Posterior vena cava (tissue), 2 donors: ENCODE results near the gene SPRY2. TPM values are rescaled to one million over a fixed set of nuclear protein-coding genes. Genes with fewer than 3 reads are reported as not detected.
"Not testable (repeated sequence)": the region's sequence is repeated elsewhere in the genome, so short reads cannot be mapped to it uniquely, and the experiment has no call there.

Experiments used
- DNase-seq: peaks from one replicate; pipeline ENCODE4 v3.0.0-alpha.2; 2020; ENCODE audit warnings: low spot score
- intact Hi-C, 2 donors: fragments of 100-400 bp; cut with DNase I; formaldehyde crosslinking; loops; one replicate each; pipeline versions ENCODE4 v1.14.1 to v1.14.2; 2022 to 2023
- total RNA-seq, 2 donors: library from RNA; stranded (reverse); fragmentation: NEBNext Ultra II Directional; extraction: Animal tissue kit (Norgen Biotek cat#: 25700); gene quantifications; one replicate each; pipeline ENCODE4 v1.2.1, GENCODE V29; 2021
- donor health status: DM: yes; HTN: yes; CAD: no.
- donor health status: DM: yes; HTN: yes; CAD: no.

Gene SPRY2
- total RNA-seq, 2 donors from 2014 or later = 24.7 to 48.8 TPM

DNA sequence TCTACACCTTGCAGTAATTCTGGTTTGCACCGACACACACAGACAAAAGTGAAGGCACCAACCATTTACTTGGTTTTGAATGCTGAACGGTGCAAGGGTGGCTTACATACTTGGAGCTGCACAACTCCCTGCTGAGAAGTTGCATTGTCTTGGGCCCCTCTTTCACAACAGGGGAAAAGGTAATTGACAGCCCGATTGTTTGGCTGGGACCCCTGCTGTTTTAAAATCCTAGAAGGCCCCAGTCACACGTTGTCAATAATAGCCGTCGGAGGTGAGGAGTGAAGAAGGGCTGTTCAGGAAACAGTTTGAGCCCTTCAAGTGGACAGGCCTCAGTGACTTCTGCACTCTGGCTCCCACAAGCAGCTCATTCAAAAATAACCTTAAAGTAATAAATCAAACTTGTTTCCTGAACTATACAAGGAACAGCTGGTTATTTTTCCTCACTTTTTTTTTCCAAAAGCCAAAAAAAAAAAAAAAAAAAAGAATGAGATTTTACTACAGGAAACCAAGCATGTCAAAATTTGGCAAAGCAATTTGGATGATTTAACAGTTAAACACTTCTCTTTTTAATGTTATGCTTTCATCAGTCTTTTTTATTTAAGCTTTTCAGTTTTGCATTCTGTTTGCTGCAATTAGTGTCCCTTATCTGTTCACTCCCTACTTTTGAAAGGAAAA lies 19.0 kb upstream of the SPRY2 start:
- intact Hi-C loops = no loop called here

DNA sequence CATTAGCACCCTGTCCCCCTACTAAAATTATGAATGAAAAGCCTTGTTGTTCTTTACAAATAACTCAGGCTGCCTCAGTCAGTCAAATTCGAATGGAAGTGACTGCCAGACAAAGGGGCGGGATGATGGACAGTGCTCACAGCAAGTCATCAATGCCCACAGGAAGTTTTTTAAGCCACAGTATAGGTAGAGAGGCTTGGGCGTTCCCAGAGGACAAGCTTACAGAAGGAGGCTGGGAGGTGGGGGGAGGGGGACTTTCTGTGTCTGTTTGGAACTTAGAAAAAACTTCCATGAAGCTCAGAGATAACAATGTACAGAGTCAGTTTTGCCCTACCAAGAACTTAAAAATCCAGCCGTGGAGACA lies 18.5 kb upstream of the SPRY2 start:
- no peak for DNase-seq
- intact Hi-C loops = no loop called here

More for the DNA sequence above, 19.0 kb upstream of the SPRY2 start:
- DNase-seq = no peak

DNA sequence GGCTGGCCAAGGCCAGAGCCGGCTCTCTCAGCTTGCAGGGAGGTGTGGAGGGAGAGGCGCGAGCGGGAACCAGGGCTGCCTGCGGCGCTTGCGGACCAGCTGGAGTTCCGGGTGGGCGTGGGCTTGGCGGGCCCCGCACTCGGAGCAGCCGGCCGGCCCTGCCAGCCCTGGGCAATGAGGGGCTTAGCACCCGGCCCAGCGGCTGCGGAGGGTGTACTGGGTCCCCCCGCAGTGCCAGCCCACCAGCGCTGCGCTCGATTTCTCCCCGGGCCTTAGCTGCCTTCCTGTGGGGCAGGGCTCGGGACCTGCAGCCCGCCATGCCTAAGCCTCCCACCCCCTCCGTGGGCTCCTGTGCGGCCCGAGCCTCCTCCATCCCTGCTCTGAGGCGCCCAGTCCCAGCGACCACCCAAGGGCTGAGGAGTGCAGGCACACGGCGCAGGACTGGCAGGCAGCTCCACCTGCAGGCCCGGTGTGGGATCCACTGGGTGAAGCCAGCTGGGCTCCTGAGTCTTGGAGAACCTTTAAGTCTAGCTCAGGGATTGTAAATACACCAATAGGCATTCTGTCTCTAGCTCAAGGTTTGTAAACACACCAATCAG lies 14.7 kb upstream of the SPRY2 start:
- intact Hi-C loops, DNase-seq: not testable (repeated sequence)

DNA sequence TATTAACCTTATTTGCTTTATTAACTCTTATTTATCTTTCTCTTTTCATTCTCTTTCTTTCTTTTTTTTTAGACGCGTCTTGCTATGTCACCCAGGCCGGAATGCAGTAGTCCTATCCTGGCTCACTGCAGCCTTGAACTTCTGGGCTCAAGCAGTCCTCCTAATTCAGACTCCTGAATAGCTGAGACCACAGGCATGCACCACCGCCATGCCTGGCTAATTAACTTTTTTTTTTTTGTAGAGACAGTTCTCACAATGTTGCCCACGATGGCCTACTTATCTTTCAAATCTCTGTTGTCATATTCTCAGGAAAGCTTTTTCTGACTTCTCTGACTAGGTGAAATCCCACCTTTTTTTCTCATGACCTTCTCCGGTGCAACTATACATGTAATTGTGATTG lies 7.8 kb upstream of the SPRY2 start:
- intact Hi-C loops = no loop called here
- DNase-seq = no peak

DNA sequence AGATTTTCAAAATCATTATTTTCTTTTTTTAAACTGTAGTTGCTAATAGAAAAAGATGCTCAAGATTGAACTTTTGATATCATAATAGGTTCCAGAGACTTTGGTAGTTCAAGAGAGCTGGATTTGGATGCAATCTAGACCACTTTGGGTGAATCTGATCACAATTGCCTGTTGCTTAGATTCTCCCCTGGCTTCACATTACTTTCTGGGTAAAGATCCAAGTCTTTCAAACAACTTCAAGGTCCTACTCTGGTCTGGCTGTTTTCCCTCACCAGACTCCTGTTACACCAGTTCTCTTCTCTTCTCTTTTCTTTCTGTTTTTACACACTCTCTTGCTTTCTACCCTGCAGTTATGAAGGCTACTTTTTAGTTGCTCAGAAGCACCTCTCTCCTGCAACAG lies 7.4 kb upstream of the SPRY2 start:
- intact Hi-C loops = no loop called here

DNA sequence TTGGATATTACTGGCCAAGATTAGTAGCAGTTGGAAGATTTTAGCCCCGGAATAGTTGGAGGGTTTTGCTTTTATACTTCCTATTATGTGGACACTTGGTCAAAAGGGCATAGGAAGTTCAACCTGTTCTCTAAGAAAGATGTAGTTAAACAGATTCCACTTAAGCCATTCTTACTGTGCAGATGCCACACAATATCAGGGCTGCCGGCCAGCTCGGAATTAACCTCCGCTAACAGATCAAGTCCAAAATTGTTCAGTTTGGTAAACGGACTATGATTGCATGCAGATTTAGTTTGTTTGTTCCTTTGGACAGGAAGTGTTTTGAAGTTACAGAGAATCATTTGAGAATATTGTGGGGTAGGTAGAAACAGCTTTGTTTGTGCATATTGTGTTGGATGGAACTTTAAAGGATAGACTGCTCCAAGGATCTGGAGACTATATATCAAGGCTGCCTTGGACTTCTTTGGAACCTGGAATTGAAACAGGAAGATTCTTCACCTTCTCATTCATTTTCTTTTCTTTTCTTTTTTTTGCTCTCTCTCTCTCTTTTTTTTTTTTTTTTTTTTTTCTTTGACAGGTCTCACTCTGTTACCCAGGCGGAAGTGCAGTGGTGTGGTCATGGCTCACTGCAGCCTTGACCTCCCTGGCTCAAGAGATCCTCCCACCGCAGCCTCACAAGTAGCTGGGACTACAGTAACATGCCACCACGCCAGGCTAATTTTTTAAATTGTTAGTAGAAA lies 5.0 kb upstream of the SPRY2 start:
- intact Hi-C loops = no loop called here
- DNase-seq = no peak

More for the DNA sequence above, 7.4 kb upstream of the SPRY2 start:
- DNase-seq = no peak

DNA sequence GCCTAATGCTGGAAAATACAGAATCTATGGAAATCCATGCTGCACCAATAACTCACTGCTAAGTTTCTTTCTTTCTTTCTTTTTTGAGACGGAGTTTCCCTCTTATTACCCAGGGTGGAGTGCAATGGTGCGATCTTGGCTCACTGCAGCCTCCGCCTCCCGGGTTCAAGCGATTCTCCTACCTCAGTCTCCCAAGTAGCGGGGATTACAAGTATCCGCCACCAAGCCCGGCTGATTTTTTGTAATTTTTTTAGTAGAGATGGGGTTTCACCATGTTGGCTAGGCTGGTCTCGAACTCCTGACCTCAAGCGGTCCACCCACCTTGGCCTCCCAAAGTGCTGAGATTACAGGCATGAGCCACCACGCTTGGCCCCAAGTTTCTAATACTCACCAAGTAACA lies 3.1 kb upstream of the SPRY2 start:
- DNase-seq, intact Hi-C loops: not testable (repeated sequence)

DNA sequence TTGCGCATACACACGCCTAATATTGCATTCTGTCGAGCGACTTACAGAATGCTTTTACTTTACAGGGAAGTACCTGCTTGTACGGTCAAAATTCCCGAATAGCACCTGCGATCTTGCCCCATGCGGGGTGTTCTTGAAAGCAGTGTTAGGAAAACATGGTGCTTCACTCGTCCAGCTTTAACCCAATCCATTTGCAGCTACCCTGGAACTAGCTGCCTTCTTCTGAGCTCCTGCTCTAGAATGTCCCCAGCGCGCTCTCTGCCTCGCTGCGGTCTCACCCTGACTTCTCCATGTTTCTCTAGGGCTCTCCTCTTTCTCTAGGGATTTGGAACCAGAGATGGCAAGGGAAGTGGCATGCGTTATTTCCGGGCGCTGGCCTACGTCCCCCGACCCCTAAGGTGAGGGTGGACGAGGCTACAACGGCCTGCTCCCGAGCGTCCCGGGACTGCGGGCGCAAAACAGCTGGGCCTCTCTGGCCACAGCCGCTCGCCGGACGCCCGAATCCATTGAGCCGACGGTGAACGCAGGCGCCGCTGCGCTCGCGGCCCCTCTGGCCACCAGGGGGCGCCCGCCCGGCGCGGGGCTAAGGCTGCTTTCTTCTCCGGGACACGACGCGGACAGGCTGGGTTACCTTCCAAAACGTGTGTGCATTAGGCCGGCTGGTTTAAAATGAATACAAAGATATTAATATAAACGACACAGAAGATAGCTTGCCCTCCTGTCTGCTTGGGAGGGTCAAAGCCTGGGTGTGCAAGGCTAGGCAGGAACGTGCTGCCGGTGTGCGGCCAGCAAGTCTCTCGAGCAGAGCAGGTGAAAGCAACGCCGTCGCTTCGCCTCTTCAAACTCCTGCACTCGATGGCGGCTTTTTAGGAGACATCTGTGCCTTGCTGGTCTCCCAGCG lies 1.8 kb upstream of the SPRY2 start:
- intact Hi-C loops = no loop called here
- peak; percentile 95 for DNase-seq

DNA sequence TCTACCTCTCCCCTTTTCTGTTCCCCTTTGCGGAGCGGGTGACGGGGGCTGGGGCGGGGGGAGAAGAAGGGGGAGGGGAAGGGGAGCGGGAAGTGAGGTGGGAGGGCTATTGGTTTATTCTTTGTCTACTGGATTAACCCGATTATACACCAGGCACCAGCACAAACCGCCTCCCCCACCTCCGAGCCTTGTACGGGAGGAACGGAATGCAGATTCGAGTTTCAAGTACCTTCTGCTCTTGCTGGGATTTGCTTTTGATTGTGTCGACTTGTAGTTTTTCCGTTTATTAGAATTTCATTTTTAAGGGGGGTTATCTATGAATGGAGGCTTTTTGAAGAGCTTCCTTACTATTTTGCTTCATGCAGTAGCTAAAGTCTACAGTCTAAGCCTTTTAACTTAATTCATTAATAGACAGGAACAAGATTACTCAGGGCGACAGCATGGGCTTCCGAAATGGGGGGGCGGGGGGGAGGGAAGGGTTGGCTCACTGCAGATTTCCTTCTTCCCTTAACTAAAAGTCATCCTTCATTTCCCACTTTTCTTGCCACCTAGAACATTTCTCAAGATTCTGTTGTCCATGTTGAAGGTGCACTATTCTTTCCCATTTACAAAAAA lies 937 bp upstream of the SPRY2 start:
- no peak for DNase-seq

DNA sequence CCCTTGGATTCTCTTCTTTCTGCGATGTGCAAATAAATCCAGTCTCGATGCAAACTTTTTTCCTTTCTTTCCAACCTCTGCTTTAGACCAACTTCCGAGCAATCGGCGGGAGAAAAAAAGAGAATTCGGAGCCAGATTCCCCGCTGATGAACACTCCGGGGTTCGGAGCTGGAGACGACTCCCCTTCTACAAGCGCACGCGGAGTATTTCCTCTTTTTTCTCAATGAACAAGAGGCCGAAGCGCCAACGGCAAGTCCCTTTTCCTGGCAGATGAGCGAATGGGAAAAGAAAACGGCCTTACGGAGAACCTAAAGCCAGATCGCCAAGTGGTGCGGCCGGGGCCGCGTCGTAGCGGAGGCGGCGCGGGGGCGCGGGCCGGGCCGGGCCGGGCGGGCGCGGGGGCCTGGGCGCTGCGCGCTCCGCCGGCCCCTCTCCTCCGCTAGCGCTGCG lies 250 bp downstream of the SPRY2 start:
- peak; percentile 85 for DNase-seq
- intact Hi-C loops = no loop called here

More for the DNA sequence above, 937 bp upstream of the SPRY2 start:
- intact Hi-C loops = no loop called here

DNA sequence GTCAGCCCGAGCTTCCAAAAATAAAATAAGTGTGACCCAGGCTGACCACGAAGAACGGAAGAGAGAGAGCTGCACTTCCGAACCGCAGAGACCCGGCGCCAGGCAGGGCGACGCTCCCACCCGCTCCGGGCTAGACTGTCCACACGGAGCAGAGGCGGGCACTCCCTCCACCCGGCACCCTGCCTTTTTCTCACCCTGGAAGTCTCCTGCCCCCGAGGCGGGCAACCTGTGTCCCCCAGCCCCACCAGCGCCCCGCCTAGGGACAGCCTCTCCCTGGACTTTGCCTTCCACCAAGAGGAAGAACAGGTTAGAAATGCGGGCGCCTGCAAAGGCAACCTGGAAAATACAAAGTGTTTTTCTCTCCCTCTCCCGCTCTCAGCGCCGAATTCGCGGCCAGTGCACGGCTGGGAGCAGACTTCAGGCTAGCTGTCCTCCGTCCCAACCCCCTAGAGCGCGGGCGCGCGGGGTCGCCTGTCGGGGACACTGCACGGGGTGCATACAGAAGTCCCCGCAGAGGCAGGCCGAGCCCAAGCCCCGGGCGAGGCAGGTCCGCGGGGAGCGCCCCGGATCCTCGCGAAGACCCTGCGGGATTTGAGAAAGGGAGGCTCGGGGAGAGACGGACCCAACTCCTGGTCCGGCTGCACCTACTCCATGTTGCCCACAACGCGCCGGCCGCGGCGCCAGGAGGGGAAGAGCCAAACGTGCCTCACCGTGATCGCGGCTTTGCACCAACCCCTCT lies 845 bp downstream of the SPRY2 start:
- DNase-seq = peak; percentile 88
- intact Hi-C loops = loop anchor here in 1 of 2 donors (10.0 kb wide), 1 partner anchor 295 kb away; no protein-coding TSS in a partner anchor

DNA sequence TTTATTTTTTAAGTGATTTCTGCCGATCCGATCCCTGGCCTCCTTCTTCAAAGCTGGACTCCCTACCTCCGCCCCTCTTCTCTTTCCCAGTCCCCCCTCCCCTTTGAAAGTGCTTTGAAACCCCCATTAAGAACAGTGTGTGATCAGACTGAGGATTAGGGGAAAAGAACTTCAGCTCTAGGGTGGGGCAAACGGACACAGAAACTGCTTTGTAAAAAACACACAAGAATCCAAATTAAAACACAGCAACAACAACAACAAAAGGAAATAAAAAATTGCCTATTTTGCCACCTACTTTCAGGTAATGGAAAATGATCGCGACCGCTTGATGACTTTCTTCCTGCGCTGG lies 1.4 kb downstream of the SPRY2 start:
- DNase-seq = no peak
- intact Hi-C loops = loop anchor here in 1 of 2 donors (10.0 kb wide), 1 partner anchor 295 kb away; no protein-coding TSS in a partner anchor

DNA sequence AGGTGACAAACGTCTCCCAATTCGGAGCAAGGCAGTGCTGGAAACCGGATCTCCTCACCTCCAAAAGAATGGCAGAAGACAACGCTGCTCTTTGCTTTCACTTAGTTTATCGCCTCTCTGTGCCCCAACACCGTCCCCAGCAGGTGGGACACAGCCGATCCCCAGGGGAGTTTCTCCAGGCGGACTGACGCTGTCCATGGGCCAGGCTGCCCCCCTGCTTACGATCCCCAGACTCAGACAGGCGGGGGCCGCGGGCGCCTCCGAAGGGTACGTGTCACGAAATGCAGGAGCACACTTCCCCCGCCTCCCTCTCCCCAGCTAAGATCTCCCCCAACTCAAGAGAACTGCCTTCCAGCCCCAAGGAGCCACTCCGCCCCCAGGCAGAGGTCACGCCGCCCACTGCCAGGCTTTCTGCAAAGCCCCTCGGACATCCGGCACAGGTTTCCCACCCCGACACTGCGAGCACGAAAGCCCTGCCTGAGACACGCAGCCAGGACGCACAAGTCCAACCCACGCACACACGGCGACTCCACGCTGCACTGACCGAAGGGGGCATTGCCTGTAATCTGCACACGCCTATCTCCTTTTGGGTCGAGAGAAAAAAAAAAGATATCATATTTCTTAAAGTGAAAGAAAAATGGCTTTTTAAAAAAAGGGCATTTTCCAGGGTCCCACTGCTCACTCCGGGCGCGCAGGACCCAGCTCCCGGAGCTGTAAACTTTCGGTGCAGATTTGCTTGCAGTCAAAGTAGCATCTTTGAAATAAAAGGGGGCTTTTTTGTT lies 2.0 kb downstream of the SPRY2 start:
- intact Hi-C loops = loop anchor here in 1 of 2 donors (10.0 kb wide), 1 partner anchor 294 kb away; no protein-coding TSS in a partner anchor
- DNase-seq = peak; percentile 93

DNA sequence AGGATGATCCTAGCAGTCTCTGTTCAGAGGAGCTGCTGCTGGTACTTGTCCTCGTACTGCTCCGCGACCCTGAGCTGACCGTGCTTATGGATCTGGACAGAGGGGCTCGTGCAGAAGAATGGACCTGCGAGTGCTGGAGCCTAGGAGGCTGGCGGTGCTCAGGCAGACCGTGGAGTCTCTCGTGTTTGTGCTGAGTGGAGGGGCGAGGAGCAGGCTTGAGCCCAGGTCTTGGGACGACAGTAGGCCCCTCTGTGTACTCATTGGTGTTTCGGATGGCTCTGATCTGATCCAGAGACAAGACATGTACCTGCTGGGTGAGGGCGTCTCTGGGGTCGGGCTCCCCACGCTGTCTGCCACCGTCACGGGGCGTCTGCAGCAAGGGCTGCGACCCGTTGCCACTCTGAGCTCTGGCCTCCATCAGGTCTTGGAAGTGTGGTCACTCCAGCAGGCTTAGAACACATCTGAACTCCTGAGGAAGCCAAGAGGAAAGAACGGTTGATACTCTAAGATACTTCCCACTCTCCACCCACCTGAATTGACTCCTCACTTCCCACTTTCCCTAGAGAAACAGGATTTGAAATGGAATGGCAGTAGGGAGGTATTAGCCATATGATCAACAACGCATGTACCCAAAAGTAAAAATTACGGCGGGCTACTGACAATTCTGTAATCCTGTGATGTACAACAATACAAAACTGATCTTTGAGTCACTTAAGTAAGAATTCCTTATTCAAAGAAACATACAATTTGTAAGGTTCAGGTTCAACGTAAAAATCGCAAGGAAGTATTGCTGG lies 3.4 kb downstream of the SPRY2 start:
- intact Hi-C loops = loop anchor here in 1 of 2 donors (10.0 kb wide), 1 partner anchor 293 kb away; no protein-coding TSS in a partner anchor
- DNase-seq = no peak

DNA sequence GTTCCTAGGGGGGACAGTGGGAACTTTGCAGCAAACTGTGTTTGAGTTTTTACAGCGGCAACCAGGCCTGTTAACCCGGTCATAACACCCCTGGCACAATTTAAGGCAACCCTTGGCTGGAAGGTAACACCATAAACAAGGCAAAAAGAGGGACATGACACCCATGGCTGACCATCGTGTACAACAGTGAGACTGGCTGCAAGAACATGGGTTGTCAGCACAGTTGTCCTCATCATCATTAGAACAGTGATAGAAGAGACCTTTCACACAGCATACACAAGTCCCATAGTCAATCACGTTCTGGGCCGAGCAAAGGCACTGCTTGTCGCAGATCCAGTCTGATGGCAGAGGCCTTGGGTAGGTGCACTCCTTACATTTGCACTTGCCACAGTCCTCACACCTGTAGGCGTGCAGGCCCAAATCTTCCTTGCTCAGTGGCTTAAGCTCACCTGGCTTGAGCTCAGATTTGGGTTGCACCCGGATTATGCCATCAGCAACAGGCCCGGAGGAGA lies 4.1 kb downstream of the SPRY2 start:
- intact Hi-C loops = loop anchor here in 1 of 2 donors (10.0 kb wide), 1 partner anchor 292 kb away; no protein-coding TSS in a partner anchor
- no peak for DNase-seq

DNA sequence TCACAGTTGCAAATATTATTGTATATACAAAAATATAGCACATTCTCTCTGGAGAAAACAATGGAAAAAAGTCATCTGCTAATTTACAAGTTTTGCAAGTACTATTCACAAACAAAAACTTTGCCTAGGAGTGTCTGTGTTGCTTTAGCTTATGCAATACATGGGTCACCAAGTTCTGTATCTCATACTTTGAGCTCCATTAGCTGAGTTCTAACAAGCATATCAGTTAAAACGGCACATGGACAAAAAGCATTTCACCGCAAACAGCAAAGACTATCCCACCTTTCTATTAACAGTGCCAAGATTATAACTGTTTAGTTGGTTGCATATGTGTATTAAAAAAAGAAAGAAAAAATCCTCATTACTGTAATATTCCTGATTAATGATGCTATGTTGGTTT lies 4.6 kb downstream of the SPRY2 start:
- intact Hi-C loops = loop anchor here in 1 of 2 donors (10.0 kb wide), 1 partner anchor 292 kb away; no protein-coding TSS in a partner anchor

More for the DNA sequence above, 4.6 kb downstream of the SPRY2 start:
- DNase-seq = no peak
